SK-N-SH (cell line): Measurements from ENCODE around the gene MYH6.
"Not testable (repeated sequence)": the region's sequence is repeated elsewhere in the genome, so short reads cannot be mapped to it uniquely, and the experiment has no call there.

Experiments
- GATA2 ChIP-seq: sonication (generic); formaldehyde crosslinking; IDR thresholded peaks from 2 replicates; pipeline ENCODE4 v1.5.0; 2020; ENCODE audit warnings: mild to moderate bottlenecking, missing genetic modification reagents
- RAD21 ChIP-seq: IDR thresholded peaks from 2 replicates; pipeline ENCODE4 v1.6.1; 2012; ENCODE audit warnings: mild to moderate bottlenecking, low read length
- RXRA ChIP-seq: IDR thresholded peaks from 2 replicates; pipeline ENCODE4 v1.4.0; 2012; ENCODE audit warnings: low read depth, mild to moderate bottlenecking, borderline replicate concordance

- not testable (repeated sequence) for TF ChIP-seq GATA2 (CRISPR knock-in tag); RXRA
- 0 out of 2 replicates have a peak, but pooled peaks have one; percentile 9 for TF ChIP-seq RAD21
These were observed 49.0 kb upstream of the MYH6 start for GRCh38 chr14:23456883-23457586.
